Astrocyte (in vitro differentiated cells and primary cell): ENCODE data around the gene PMP22.

Source experiments
- EZH2 ChIP-seq: IDR thresholded peaks from 2 replicates; pipeline ENCODE4 v1.6.1; 2012; ENCODE audit warnings: mild to moderate bottlenecking, low read length, inconsistent platforms; ENCODE audit not compliant: insufficient read depth
- TF ChIP-seq, protein P1 (sequence below): IDR thresholded peaks from 2 replicates; pipeline ENCODE4 v1.5.1; 2011; ENCODE audit warnings: low read depth, mild to moderate bottlenecking, inconsistent platforms, low read length, moderate library complexity; ENCODE audit not compliant: insufficient read depth

DNA sequence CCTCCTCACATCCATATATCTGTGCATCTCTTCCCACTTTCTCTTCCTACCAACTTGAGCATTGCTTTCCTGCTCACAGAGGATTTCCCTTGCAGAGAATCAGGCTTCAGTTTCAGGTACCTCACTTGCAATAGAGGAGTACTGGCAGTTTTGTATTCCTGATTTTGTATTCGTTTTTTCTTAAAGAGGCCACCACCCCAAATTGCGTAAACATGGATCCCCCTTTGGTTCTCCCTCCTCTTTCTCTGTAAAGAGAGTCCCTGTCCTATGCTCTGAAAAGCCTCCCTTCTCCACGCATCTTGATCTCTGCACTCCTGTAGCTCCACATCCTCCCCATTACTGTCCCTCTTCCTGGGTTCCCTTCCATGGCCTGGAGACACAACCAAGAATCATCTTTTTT, 44.1 kb upstream of the PMP22 start:
- TF ChIP-seq, protein P1, sequence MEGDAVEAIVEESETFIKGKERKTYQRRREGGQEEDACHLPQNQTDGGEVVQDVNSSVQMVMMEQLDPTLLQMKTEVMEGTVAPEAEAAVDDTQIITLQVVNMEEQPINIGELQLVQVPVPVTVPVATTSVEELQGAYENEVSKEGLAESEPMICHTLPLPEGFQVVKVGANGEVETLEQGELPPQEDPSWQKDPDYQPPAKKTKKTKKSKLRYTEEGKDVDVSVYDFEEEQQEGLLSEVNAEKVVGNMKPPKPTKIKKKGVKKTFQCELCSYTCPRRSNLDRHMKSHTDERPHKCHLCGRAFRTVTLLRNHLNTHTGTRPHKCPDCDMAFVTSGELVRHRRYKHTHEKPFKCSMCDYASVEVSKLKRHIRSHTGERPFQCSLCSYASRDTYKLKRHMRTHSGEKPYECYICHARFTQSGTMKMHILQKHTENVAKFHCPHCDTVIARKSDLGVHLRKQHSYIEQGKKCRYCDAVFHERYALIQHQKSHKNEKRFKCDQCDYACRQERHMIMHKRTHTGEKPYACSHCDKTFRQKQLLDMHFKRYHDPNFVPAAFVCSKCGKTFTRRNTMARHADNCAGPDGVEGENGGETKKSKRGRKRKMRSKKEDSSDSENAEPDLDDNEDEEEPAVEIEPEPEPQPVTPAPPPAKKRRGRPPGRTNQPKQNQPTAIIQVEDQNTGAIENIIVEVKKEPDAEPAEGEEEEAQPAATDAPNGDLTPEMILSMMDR = no peak
- TF ChIP-seq EZH2 = no peak
